ENCODE results near the gene WWOX. TPM values are rescaled to one million over a fixed set of nuclear protein-coding genes. Genes with fewer than 3 reads are reported as not detected.

The WWOX gene
- total RNA-seq, 3 donors from 2014 or later (not counting 1 experiment from before 2014, with no cell fraction given) = 21.0 to 29.8 (median 27.0) TPM

- no peak overlapping the region for H3K4me3 ChIP-seq (ENCODE audit: low read length)
- no peaks in the 10 kb centered on the region for H3K27me3 Mint-ChIP-seq (ENCODE audit: low read depth in 2 of 2)
- H3K36me3 ChIP-seq (ENCODE audit: control insufficient read depth, insufficient read depth, low read length) = no peaks in the 10 kb centered on the region
- peaks cover 8 to 14% of the 10 kb centered on the region in 2 donors for H3K4me1 Mint-ChIP-seq
- DNase-seq (no peak), ATAC-seq (no peak)
- H3K9me3 ChIP-seq (ENCODE audit: control insufficient read depth, insufficient read depth, low read length) = no peaks in the 10 kb centered on the region
- 89% methylated on average over 7 of the region's 7 CpGs for WGBS (ENCODE audit: insufficient coverage)
- no peak overlapping the region for H3K4me3 Mint-ChIP-seq
- intact Hi-C loops (cut with micrococcal nuclease) = no loop called here
- no peak overlapping the region for H3K27ac Mint-ChIP-seq
- no peaks in the 10 kb centered on the region for H3K27me3 ChIP-seq (ENCODE audit: control insufficient read depth, insufficient read depth, low read length)
- H3K27ac ChIP-seq (ENCODE audit: low read length) = no peak overlapping the region
- H3K9me3 Mint-ChIP-seq = no peaks in the 10 kb centered on the region
- H3K36me3 Mint-ChIP-seq = no peaks in the 10 kb centered on the region
- no peak for TF ChIP-seq CTCF (IDR thresholded peaks at IDR 0.05)
- no peaks in the 10 kb centered on the region for H3K4me1 ChIP-seq (ENCODE audit: control insufficient read depth, insufficient read depth, low read length)
Observed at GRCh38 chr16:79209308-79209707, 1109.9 kb downstream of the WWOX start.

- no peak for ATAC-seq
Observed at GRCh38 chr16:79210607-79211006, 1111.2 kb downstream of the WWOX start.

GRCh38 chr16:79211586-79211985 lies 1112.1 kb downstream of the WWOX start:
- DNase-seq (no peak), ATAC-seq (no peak)
- Mint-ChIP-seq H3K4me1 (peaks cover 8 to 20% of the 10 kb centered on the region in 2 donors), H3K9me3 (no peaks in the 10 kb centered on the region), H3K27me3 (ENCODE audit: low read depth in 2 of 2) (no peaks in the 10 kb centered on the region), H3K27ac (no peak overlapping the region), H3K4me3 (no peak overlapping the region), H3K36me3 (no peaks in the 10 kb centered on the region)
- intact Hi-C loops (cut with micrococcal nuclease) = loop anchor here (5.0 to 10.0 kb wide), 3 partner anchors 393 to 709 kb away; partner anchors contain the start of gene MAF
- no peaks in the 10 kb centered on the region for H3K9me3 ChIP-seq (ENCODE audit: control insufficient read depth, insufficient read depth, low read length)
- H3K4me1 ChIP-seq (ENCODE audit: control insufficient read depth, insufficient read depth, low read length) = no peaks in the 10 kb centered on the region
- 97% methylated on average over 13 of the region's 13 CpGs for WGBS (ENCODE audit: insufficient coverage)
- no peak for TF ChIP-seq CTCF (IDR thresholded peaks at IDR 0.05)
- no peaks in the 10 kb centered on the region for H3K36me3 ChIP-seq (ENCODE audit: control insufficient read depth, insufficient read depth, low read length)
- no peaks in the 10 kb centered on the region for H3K27me3 ChIP-seq (ENCODE audit: control insufficient read depth, insufficient read depth, low read length)
- no peak overlapping the region for H3K4me3 ChIP-seq (ENCODE audit: low read length)
- no peak overlapping the region for H3K27ac ChIP-seq (ENCODE audit: low read length)

More at GRCh38 chr16:79210607-79211006, 1111.2 kb downstream of the WWOX start:
- Histone ChIP-seq H3K4me1 (ENCODE audit: control insufficient read depth, insufficient read depth, low read length) (no peaks in the 10 kb centered on the region), H3K27ac (ENCODE audit: low read length) (no peak overlapping the region), H3K4me3 (ENCODE audit: low read length) (no peak overlapping the region), H3K36me3 (ENCODE audit: control insufficient read depth, insufficient read depth, low read length) (no peaks in the 10 kb centered on the region), H3K9me3 (ENCODE audit: control insufficient read depth, insufficient read depth, low read length) (no peaks in the 10 kb centered on the region), H3K27me3 (ENCODE audit: control insufficient read depth, insufficient read depth, low read length) (no peaks in the 10 kb centered on the region)
- intact Hi-C loops (cut with micrococcal nuclease) = loop anchor here (5.0 to 10.0 kb wide), 3 partner anchors 394 to 708 kb away; partner anchors contain the start of gene MAF
- no peaks in the 10 kb centered on the region for H3K36me3 Mint-ChIP-seq
- H3K9me3 Mint-ChIP-seq = no peaks in the 10 kb centered on the region
- no peak overlapping the region for H3K27ac Mint-ChIP-seq
- no peak for TF ChIP-seq CTCF (IDR thresholded peaks at IDR 0.05)
- H3K27me3 Mint-ChIP-seq (ENCODE audit: low read depth in 2 of 2) = no peaks in the 10 kb centered on the region
- DNase-seq = no peak
- WGBS (ENCODE audit: insufficient coverage) = 73% methylated on average over 4 of the region's 4 CpGs
- H3K4me3 Mint-ChIP-seq = no peak overlapping the region
- peaks cover 8 to 20% of the 10 kb centered on the region in 2 donors for H3K4me1 Mint-ChIP-seq

All from natural killer cell (primary cell).